H1 (cell line): ENCODE results near the gene CENPA. TPM values are rescaled to one million over a fixed set of nuclear protein-coding genes. Genes with fewer than 3 reads are reported as not detected.

Experiments used
- CTCF ChIA-PET: fragments of 300-600 bp; sonication (Branson Sonifier 250); formaldehyde crosslinking; loops from one replicate; lab custom pipeline; 2021; ENCODE audit not compliant: partially characterized antibody; lab: Charles Lee
- POLR2A ChIA-PET: fragments of 300-600 bp; sonication (Branson Sonifier 250); formaldehyde crosslinking; loops from one replicate; lab custom pipeline; 2021; ENCODE audit warnings: inconsistent platforms; ENCODE audit not compliant: partially characterized antibody; lab: Charles Lee
- DNase-seq, 2 experiments: peaks; one replicate each; pipeline versions ENCODE4 v3.0.0 to v3.0.0-alpha.2; 2010 to 2022; ENCODE audit warnings: low spot score in 2 of 2, low read depth in 1 of 2, mixed read lengths in 1 of 2
- FAIRE-seq: peaks from 2 replicates; lab custom pipeline; 2011; peaks lifted over from hg19 to GRCh38; lab: Jason Lieb, UNC
- H2AFZ ChIP-seq: 2 replicates; pipeline ENCODE4 v1.8.1; 2012; ENCODE audit warnings: low read length, inconsistent platforms
- H2AK5ac ChIP-seq: 2 replicates; pipeline ENCODE4 v1.6.1; 2013; ENCODE audit warnings: low read depth, low read length
- H2BK120ac ChIP-seq: replicated peaks from 2 replicates; pipeline ENCODE3; 2013; ENCODE audit warnings: low read depth, low read length, inconsistent platforms
- H2BK12ac ChIP-seq: 2 replicates; pipeline ENCODE4 v1.6.1; 2013; ENCODE audit warnings: low read depth, low read length
- H2BK15ac ChIP-seq: 2 replicates; pipeline ENCODE4 v1.6.1; 2013; ENCODE audit warnings: low read length
- H2BK20ac ChIP-seq: 2 replicates; pipeline ENCODE4 v1.6.1; 2013; ENCODE audit warnings: low read length
- H2BK5ac ChIP-seq: 2 replicates; pipeline ENCODE4 v1.6.1; 2013; ENCODE audit warnings: low read depth, low read length
- H3K14ac ChIP-seq: 2 replicates; pipeline ENCODE4 v1.6.1; 2013; ENCODE audit warnings: inconsistent platforms; ENCODE audit not compliant: insufficient read length
- H3K18ac ChIP-seq: 2 replicates; pipeline ENCODE4 v1.6.1; 2013; ENCODE audit warnings: low read length; ENCODE audit errors: extremely low read depth
- H3K23ac ChIP-seq: 2 replicates; pipeline ENCODE4 v1.6.1; 2013; ENCODE audit warnings: inconsistent platforms; ENCODE audit not compliant: insufficient read length
- H3K23me2 ChIP-seq: 2 replicates; pipeline ENCODE4 v1.6.1; 2013; ENCODE audit warnings: low read depth, low read length
- H3K27ac ChIP-seq: 2 replicates; pipeline ENCODE4 v1.6.1; 2011; ENCODE audit warnings: low read depth, low read length, inconsistent platforms
- H3K27me3 ChIP-seq, 4 experiments: replicated peaks in 1 of 4; 1 replicate in 1 of 4; 2 replicates in 3 of 4; pipeline versions ENCODE4 v1.6.1 to v1.8.1; 2011 to 2013; ENCODE audit warnings: low read length in 3 of 4, mild to moderate bottlenecking in 3 of 4, inconsistent platforms in 2 of 4, mixed read lengths in 2 of 4, moderate library complexity in 1 of 4; ENCODE audit not compliant: control insufficient read depth in 3 of 4, insufficient read depth in 3 of 4; ENCODE audit errors: extremely low read depth in 1 of 4
- H3K36me3 ChIP-seq, 4 experiments: 2 replicates each; pipeline versions ENCODE4 v1.6.1 to v1.8.1; 2011 to 2013; ENCODE audit warnings: mild to moderate bottlenecking in 4 of 4, low read length in 3 of 4, moderate library complexity in 2 of 4, control low read depth in 1 of 4, inconsistent platforms in 1 of 4; ENCODE audit not compliant: insufficient read depth in 4 of 4, control insufficient read depth in 2 of 4
- H3K4ac ChIP-seq: replicated peaks from 2 replicates; pipeline ENCODE3; 2013; ENCODE audit warnings: low read length, low read depth, mixed read lengths, inconsistent platforms; ENCODE audit not compliant: insufficient read length
- H3K4me1 ChIP-seq, 4 experiments: replicated peaks in 1 of 4; 1 replicate in 1 of 4; 2 replicates in 3 of 4; pipeline versions ENCODE4 v1.6.1 to v1.8.1; 2011 to 2013; ENCODE audit warnings: low read length in 3 of 4, inconsistent platforms in 2 of 4, mixed read lengths in 1 of 4; ENCODE audit not compliant: insufficient read depth in 4 of 4, control insufficient read depth in 3 of 4
- H3K4me2 ChIP-seq, 2 experiments: 2 replicates each; pipeline versions ENCODE4 v1.6.1 to v1.8.1; 2011 to 2013; ENCODE audit warnings: low read depth in 2 of 2, low read length in 2 of 2, control low read depth in 1 of 2, inconsistent platforms in 1 of 2, mild to moderate bottlenecking in 1 of 2; ENCODE audit not compliant: insufficient read depth in 1 of 2
- H3K4me3 ChIP-seq, 4 experiments: fragments of 200-600, 300-600 bp in 1 of 4; sonication (generic), shearing (Covaris generic), sonication (Bioruptor Twin) in 1 of 4; 2 replicates each; pipeline versions ENCODE4 v1.5.1 to v1.8.1; 2011 to 2016; ENCODE audit warnings: low read length in 4 of 4, low read depth in 3 of 4, control low read depth in 2 of 4, inconsistent platforms in 2 of 4, mild to moderate bottlenecking in 2 of 4, mixed read lengths in 1 of 4, moderate library complexity in 1 of 4; ENCODE audit not compliant: insufficient read depth in 2 of 4; ENCODE audit errors: extremely low read depth in 1 of 4
- H3K56ac ChIP-seq: replicated peaks from 2 replicates; pipeline ENCODE3; 2013; ENCODE audit warnings: low read depth, mild to moderate bottlenecking, mixed read lengths, low read length, inconsistent platforms; ENCODE audit not compliant: insufficient read length
- H3K79me1 ChIP-seq: 2 replicates; pipeline ENCODE4 v1.6.1; 2013; ENCODE audit warnings: low read depth, low read length, control low read depth
- H3K79me2 ChIP-seq, 2 experiments: 2 replicates each; pipeline versions ENCODE4 v1.6.1 to v1.8.1; 2012 to 2013; ENCODE audit warnings: low read length in 2 of 2, mild to moderate bottlenecking in 2 of 2, inconsistent platforms in 1 of 2; ENCODE audit not compliant: insufficient read depth in 2 of 2, control insufficient read depth in 1 of 2
- H3K9ac ChIP-seq, 4 experiments: replicated peaks in 1 of 4; 1 replicate in 1 of 4; 2 replicates in 3 of 4; pipeline versions ENCODE4 v1.6.1 to v1.8.1; 2011 to 2013; ENCODE audit warnings: low read depth in 3 of 4, low read length in 3 of 4, control low read depth in 2 of 4, mild to moderate bottlenecking in 2 of 4, moderate library complexity in 2 of 4, inconsistent platforms in 1 of 4; ENCODE audit errors: extremely low read depth in 1 of 4
- H3K9me3 ChIP-seq, 2 experiments: 2 replicates each; pipeline versions ENCODE4 v1.6.1 to v1.8.1; 2012 to 2013; ENCODE audit warnings: mild to moderate bottlenecking in 2 of 2, moderate library complexity in 2 of 2, control low read depth in 1 of 2, inconsistent platforms in 1 of 2, low read depth in 1 of 2, low read length in 1 of 2, mixed read lengths in 1 of 2; ENCODE audit not compliant: insufficient read depth in 2 of 2
- H4K20me1 ChIP-seq, 2 experiments: replicated peaks in 1 of 2; 2 replicates each; pipeline versions ENCODE3 to v1.8.1; 2011 to 2013; ENCODE audit warnings: inconsistent platforms in 2 of 2, low read length in 2 of 2, mild to moderate bottlenecking in 1 of 2; ENCODE audit not compliant: insufficient read depth in 2 of 2, control insufficient read depth in 1 of 2
- H4K5ac ChIP-seq: 2 replicates; pipeline ENCODE4 v1.6.1; 2013; ENCODE audit warnings: low read length, low read depth, mixed read lengths, inconsistent platforms; ENCODE audit not compliant: insufficient read length
- H4K8ac ChIP-seq: 2 replicates; pipeline ENCODE4 v1.8.0; 2013; ENCODE audit warnings: mild to moderate bottlenecking, moderate library complexity, low read length, inconsistent platforms; ENCODE audit not compliant: insufficient read depth; ENCODE audit errors: extremely low read depth
- H4K91ac ChIP-seq: replicated peaks from 2 replicates; pipeline ENCODE3; 2013; ENCODE audit warnings: low read length, mixed read lengths, inconsistent platforms; ENCODE audit not compliant: insufficient read length
- GTF2F1 ChIP-seq: IDR thresholded peaks from 2 replicates; pipeline ENCODE4 v1.6.1; 2012; ENCODE audit warnings: low read depth, low read length, improper control_type of control experiment, borderline replicate concordance
- SP1 ChIP-seq: IDR thresholded peaks from 2 replicates; pipeline ENCODE4 v1.6.1; 2011; ENCODE audit warnings: low read depth, low read length
- WGBS, 2 experiments: shearing (Covaris generic) in 1 of 2; methylation state at CpG; one replicate each; pipeline versions ENCODE4 v1.1.6 to v1.1.7; 2013 to 2015; ENCODE audit warnings: low lambda C conversion rate in 2 of 2, mixed read lengths in 2 of 2, inconsistent platforms in 1 of 2, low coverage in 1 of 2, missing lambda C conversion rate in 1 of 2; ENCODE audit not compliant: insufficient replicate concordance in 2 of 2, insufficient coverage in 1 of 2, insufficient read length in 1 of 2; ENCODE audit errors: extremely low coverage in 1 of 2, missing lambda C conversion rate in 1 of 2; 5-methylcytosine and 5-hydroxymethylcytosine counted together
- polyA plus RNA-seq, 7 experiments: library from polyadenylated mRNA; depleted of rRNA in 3 of 7; stranded (reverse) in 5 of 7; unstranded in 2 of 7; fragments of >200 nt in 5 of 7; fragments of 200-250 nt in 2 of 7; gene quantifications; 1 replicate in 5 of 7; 2 replicates in 1 of 7; 4 replicates in 1 of 7; pipeline versions ENCODE4 v1.2.1 to v1.2.3, GENCODE V29; 2011 to 2013; ENCODE audit warnings: missing spikeins in 2 of 7, mixed read lengths in 2 of 7
- total RNA-seq: library from RNA; stranded (reverse); fragmentation: NEBNext Ultra II Directional; extraction: Animal tissue kit (Norgen Biotek cat#: 25700); gene quantifications from 2 replicates; pipeline ENCODE4 v1.2.1, GENCODE V29; 2021
- TF ChIP-seq, protein P1 (sequence below), 3 experiments: IDR thresholded peaks; 1 replicate in 2 of 3; 2 replicates in 1 of 3; pipeline versions ENCODE4 v1.5.1 to v1.6.1; 2011; ENCODE audit warnings: low read length in 3 of 3, mild to moderate bottlenecking in 3 of 3, inconsistent platforms in 2 of 3, low read depth in 1 of 3, moderate library complexity in 1 of 3; ENCODE audit not compliant: insufficient read depth in 1 of 3; ENCODE audit errors: control extremely low read depth in 1 of 3

Gene CENPA
- total and polyA plus RNA-seq, 2 of the 8 experiments (the other 6 are each of a cell fraction or from before 2014, with no cell fraction given) = 19.4 to 30.9 TPM

DNA sequence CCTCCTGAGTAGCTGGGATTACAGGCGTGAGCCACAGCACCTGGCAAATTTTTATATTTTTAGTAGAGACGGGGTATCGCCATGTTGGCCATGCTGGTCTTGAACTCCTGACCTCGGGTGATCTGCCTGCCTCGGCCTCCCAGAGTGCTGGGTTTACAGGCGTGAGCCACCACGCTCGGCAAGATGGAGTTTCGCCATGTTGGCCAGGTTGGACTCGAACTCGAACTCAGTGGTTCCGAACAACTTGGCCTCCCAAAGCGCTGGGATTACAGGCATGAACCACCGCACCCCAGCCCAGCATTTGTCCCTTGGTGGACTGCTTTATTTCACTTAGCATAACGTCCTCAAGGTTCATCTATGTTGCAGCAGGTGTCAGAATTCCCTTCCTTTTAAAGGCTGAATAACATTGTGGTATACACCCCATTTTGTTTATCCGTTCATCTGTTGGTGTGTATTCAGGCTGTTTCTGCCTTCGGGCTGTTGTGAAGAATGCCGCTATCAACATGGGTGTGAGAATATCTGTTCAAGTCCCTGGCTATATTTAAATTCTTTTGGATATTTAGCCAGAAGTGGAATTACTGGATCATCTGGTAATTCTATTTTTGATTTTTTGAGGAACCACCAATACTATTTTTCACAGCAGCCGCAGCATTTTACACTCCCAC lies 1.2 kb upstream of the CENPA start:
- no peak overlapping the region for H2BK120ac ChIP-seq
- H3K27ac ChIP-seq = no peak overlapping the region
- no peak overlapping the region; a peak in 1 of 7 replicates for H3K9ac ChIP-seq
- no peak overlapping the region for H3K14ac ChIP-seq
- H3K4ac ChIP-seq = no peak overlapping the region
- DNase-seq (no peak), FAIRE-seq (no peak)
- peaks cover 0 to 21% of the 10 kb centered on the region in 2 experiments; a peak in 3 of 4 replicates for H3K79me2 ChIP-seq
- H3K36me3 ChIP-seq = peaks cover 0 to 4% (median 1%) of the 10 kb centered on the region in 4 experiments; a peak in 2 of 8 replicates
- 92% methylated on average over 19 of the region's 19 CpGs; no CpG with 5 or more reads in 1 of the 2 experiments for WGBS, 2 experiments
- no peak overlapping the region for H3K18ac ChIP-seq
- no peak overlapping the region for H4K91ac ChIP-seq
- H3K27me3 ChIP-seq = peaks cover 0 to 5% (median 4%) of the 10 kb centered on the region in 4 experiments; a peak in 2 of 7 replicates
- no peak overlapping the region for H4K8ac ChIP-seq
- no peak overlapping the region for H2BK5ac ChIP-seq
- H3K4me2 ChIP-seq = peak overlapping the region; percentile 64 to 69; a peak in 3 of 4 replicates
- H3K4me3 ChIP-seq = peak overlapping the region in 2 of 4 experiments; percentile 3 to 75; a peak in 4 of 8 replicates
- peaks cover 10% of the 10 kb centered on the region; the same call in 1 of the 2 replicates for H3K79me1 ChIP-seq
- no peak overlapping the region for H2AFZ ChIP-seq
- no peaks in the 10 kb centered on the region for H3K9me3 ChIP-seq
- H2BK15ac ChIP-seq = no peak overlapping the region; the same call in 1 of the 2 replicates
- CTCF ChIA-PET = interaction anchor here (0.7 kb wide), 1 partner anchor 36 kb away, joined by 3 read pairs; no protein-coding TSS in a partner anchor
- no peak overlapping the region for H3K23ac ChIP-seq
- 0 out of 2 replicates have a peak overlapping the region, but pooled peaks have one; percentile 8 for H2AK5ac ChIP-seq
- peaks cover 0 to 9% of the 10 kb centered on the region in 2 experiments for H4K20me1 ChIP-seq
- no peak overlapping the region for H4K5ac ChIP-seq
- H2BK12ac ChIP-seq = peak overlapping the region; percentile 35; the same call in 1 of the 2 replicates
- POLR2A ChIA-PET = interaction anchor here (0.7 kb wide), 1 partner anchor 160 kb away, joined by 3 read pairs; no protein-coding TSS in a partner anchor
- no peak overlapping the region for H2BK20ac ChIP-seq
- no peak overlapping the region for H3K56ac ChIP-seq
- H3K4me1 ChIP-seq = peaks cover 0 to 1% (median 0%) of the 10 kb centered on the region in 4 experiments; a peak in 2 of 7 replicates
- H3K23me2 ChIP-seq = peaks cover 8% of the 10 kb centered on the region
- TF ChIP-seq SP1 (no peak), GTF2F1 (no peak)
- TF ChIP-seq, protein P1, sequence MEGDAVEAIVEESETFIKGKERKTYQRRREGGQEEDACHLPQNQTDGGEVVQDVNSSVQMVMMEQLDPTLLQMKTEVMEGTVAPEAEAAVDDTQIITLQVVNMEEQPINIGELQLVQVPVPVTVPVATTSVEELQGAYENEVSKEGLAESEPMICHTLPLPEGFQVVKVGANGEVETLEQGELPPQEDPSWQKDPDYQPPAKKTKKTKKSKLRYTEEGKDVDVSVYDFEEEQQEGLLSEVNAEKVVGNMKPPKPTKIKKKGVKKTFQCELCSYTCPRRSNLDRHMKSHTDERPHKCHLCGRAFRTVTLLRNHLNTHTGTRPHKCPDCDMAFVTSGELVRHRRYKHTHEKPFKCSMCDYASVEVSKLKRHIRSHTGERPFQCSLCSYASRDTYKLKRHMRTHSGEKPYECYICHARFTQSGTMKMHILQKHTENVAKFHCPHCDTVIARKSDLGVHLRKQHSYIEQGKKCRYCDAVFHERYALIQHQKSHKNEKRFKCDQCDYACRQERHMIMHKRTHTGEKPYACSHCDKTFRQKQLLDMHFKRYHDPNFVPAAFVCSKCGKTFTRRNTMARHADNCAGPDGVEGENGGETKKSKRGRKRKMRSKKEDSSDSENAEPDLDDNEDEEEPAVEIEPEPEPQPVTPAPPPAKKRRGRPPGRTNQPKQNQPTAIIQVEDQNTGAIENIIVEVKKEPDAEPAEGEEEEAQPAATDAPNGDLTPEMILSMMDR (IDR thresholded peaks at IDR 0.05; ENCODE audit: control extremely low read depth in 1 of 3, insufficient read depth in 1 of 3, low read depth in 1 of 3, low read length in 3 of 3) = no peak
